ENCODE measurements around the gene BCAS3.
A peak's percentile ranks its signal among the peaks of the same experiment; 100 is the strongest.

BCAS3 gene

GRCh38 chr17:61199431-61200338, 522.0 kb downstream of the BCAS3 start:
- no peak for DNase-seq (ENCODE audit: low read depth)

- no peak for DNase-seq (ENCODE audit: low read depth)
Observed at GRCh38 chr17:61200339-61200715, 522.7 kb downstream of the BCAS3 start.

- no peak for DNase-seq (ENCODE audit: low read depth)
Observed at GRCh38 chr17:61201211-61201610, 523.6 kb downstream of the BCAS3 start.

GRCh38 chr17:61202564-61202963, 524.9 kb downstream of the BCAS3 start:
- no peak for DNase-seq (ENCODE audit: low read depth)

- no peak for DNase-seq (ENCODE audit: low read depth)
Observed at GRCh38 chr17:61203671-61204131, 526.0 kb downstream of the BCAS3 start.

- no peak for DNase-seq (ENCODE audit: low read depth)
Observed at GRCh38 chr17:61204456-61204855, 526.8 kb downstream of the BCAS3 start.

- DNase-seq (ENCODE audit: low read depth): no peak
Observed at GRCh38 chr17:61205401-61205800, 527.8 kb downstream of the BCAS3 start.

- no peak for DNase-seq (ENCODE audit: low read depth)
Observed at GRCh38 chr17:61205931-61206330, 528.3 kb downstream of the BCAS3 start.

- no peak for DNase-seq (ENCODE audit: low read depth)
Observed at GRCh38 chr17:61206922-61207321, 529.3 kb downstream of the BCAS3 start.

- DNase-seq (ENCODE audit: low read depth): no peak
Observed at GRCh38 chr17:61208301-61209105, 530.9 kb downstream of the BCAS3 start.

GRCh38 chr17:61209106-61209439, 531.4 kb downstream of the BCAS3 start:
- DNase-seq (ENCODE audit: low read depth): no peak

- DNase-seq (ENCODE audit: low read depth): no peak
Observed at GRCh38 chr17:61209525-61209924, 531.9 kb downstream of the BCAS3 start.

GRCh38 chr17:61211236-61211635, 533.6 kb downstream of the BCAS3 start:
- DNase-seq (ENCODE audit: low read depth): no peak

GRCh38 chr17:61212655-61213054, 535.0 kb downstream of the BCAS3 start:
- DNase-seq (ENCODE audit: low read depth): no peak

- DNase-seq (ENCODE audit: low read depth): no peak
Observed at GRCh38 chr17:61214753-61215152, 537.1 kb downstream of the BCAS3 start.

- no peak for DNase-seq (ENCODE audit: low read depth)
Observed at GRCh38 chr17:61216066-61216465, 538.4 kb downstream of the BCAS3 start.

GRCh38 chr17:61217878-61218437, 540.3 kb downstream of the BCAS3 start:
- DNase-seq (ENCODE audit: low read depth): no peak

- no peak for DNase-seq (ENCODE audit: low read depth)
Observed at GRCh38 chr17:61218438-61218837, 540.8 kb downstream of the BCAS3 start.

- DNase-seq (ENCODE audit: low read depth): no peak
Observed at GRCh38 chr17:61219460-61219859, 541.8 kb downstream of the BCAS3 start.

- DNase-seq (ENCODE audit: low read depth): peak; percentile 81
Observed at GRCh38 chr17:61221181-61221580, 543.5 kb downstream of the BCAS3 start.

GRCh38 chr17:61221597-61222471, 544.2 kb downstream of the BCAS3 start:
- no peak for DNase-seq (ENCODE audit: low read depth)

GRCh38 chr17:61223725-61224124, 546.1 kb downstream of the BCAS3 start:
- no peak for DNase-seq (ENCODE audit: low read depth)

Measured in CMK (cell line).